H9 (cell line): Measurements from ENCODE around the gene EML1. TPM values are rescaled to one million over a fixed set of nuclear protein-coding genes. Genes with fewer than 3 reads are reported as not detected.

ENCODE experiments used
- DNase-seq: peaks from one replicate; pipeline ENCODE4 v3.0.0-alpha.2; 2017
- H2AFZ ChIP-seq: one replicate; pipeline ENCODE4 v1.6.1; 2013; ENCODE audit warnings: mild to moderate bottlenecking, low read length, control low read depth, moderate library complexity
- H2AK5ac ChIP-seq: 2 replicates; pipeline ENCODE4 v1.6.1; 2013; ENCODE audit warnings: low read length, control low read depth, mixed read lengths; ENCODE audit not compliant: insufficient read length
- H2BK120ac ChIP-seq: one replicate; pipeline ENCODE4 v1.6.1; 2013; ENCODE audit warnings: low read depth, mild to moderate bottlenecking, low read length, control low read depth, inconsistent platforms; ENCODE audit not compliant: poor library complexity, severe bottlenecking
- H2BK12ac ChIP-seq: 2 replicates; pipeline ENCODE4 v1.6.1; 2013; ENCODE audit warnings: low read length, control low read depth, mixed read lengths, low read depth; ENCODE audit not compliant: insufficient read length
- H2BK15ac ChIP-seq: 2 replicates; pipeline ENCODE4 v1.6.1; 2013; ENCODE audit warnings: low read depth, low read length, control low read depth
- H2BK20ac ChIP-seq: one replicate; pipeline ENCODE4 v1.6.1; 2013; ENCODE audit warnings: low read depth, mild to moderate bottlenecking, low read length, control low read depth, inconsistent platforms; ENCODE audit not compliant: poor library complexity, severe bottlenecking
- H2BK5ac ChIP-seq: 2 replicates; pipeline ENCODE4 v1.6.1; 2013; ENCODE audit warnings: low read length, control low read depth, mixed read lengths; ENCODE audit not compliant: insufficient read length
- H3K14ac ChIP-seq: 2 replicates; pipeline ENCODE4 v1.6.1; 2013; ENCODE audit warnings: low read length, control low read depth; ENCODE audit not compliant: insufficient read depth
- H3K18ac ChIP-seq: 2 replicates; pipeline ENCODE4 v1.6.1; 2013; ENCODE audit warnings: low read depth, mild to moderate bottlenecking, mixed read lengths, low read length, control low read depth; ENCODE audit not compliant: insufficient read length
- H3K23ac ChIP-seq: 2 replicates; pipeline ENCODE4 v1.6.1; 2013; ENCODE audit warnings: low read length, control low read depth, mixed read lengths, low read depth; ENCODE audit not compliant: insufficient read length
- H3K23me2 ChIP-seq: 2 replicates; pipeline ENCODE4 v1.6.1; 2013; ENCODE audit warnings: low read depth, mild to moderate bottlenecking, mixed read lengths, low read length, control low read depth; ENCODE audit not compliant: insufficient read length, poor library complexity, severe bottlenecking
- H3K27ac ChIP-seq: 2 replicates; pipeline ENCODE4 v1.5.1; 2013; ENCODE audit warnings: low read length, control low read depth, mixed read lengths, low read depth; ENCODE audit not compliant: insufficient read length
- H3K27me3 ChIP-seq: 2 replicates; pipeline ENCODE4 v1.6.1; 2013; ENCODE audit warnings: low read length, control low read depth, inconsistent platforms; ENCODE audit not compliant: insufficient read depth
- H3K4ac ChIP-seq: 2 replicates; pipeline ENCODE4 v1.6.1; 2013; ENCODE audit warnings: low read depth, mild to moderate bottlenecking, control low read depth, inconsistent platforms, low read length, moderate library complexity
- H3K4me1 ChIP-seq: 2 replicates; pipeline ENCODE4 v1.6.1; 2013; ENCODE audit warnings: low read length, control low read depth, inconsistent platforms; ENCODE audit not compliant: insufficient read depth
- H3K4me2 ChIP-seq: 2 replicates; pipeline ENCODE4 v1.6.1; 2013; ENCODE audit warnings: low read length, control low read depth, mixed read lengths; ENCODE audit not compliant: insufficient read length, insufficient read depth
- H3K56ac ChIP-seq: 2 replicates; pipeline ENCODE4 v1.6.1; 2013; ENCODE audit warnings: low read depth, mild to moderate bottlenecking, mixed read lengths, low read length, control low read depth; ENCODE audit not compliant: insufficient read length
- H3K79me1 ChIP-seq: 2 replicates; pipeline ENCODE4 v1.6.1; 2013; ENCODE audit warnings: low read depth, mild to moderate bottlenecking, moderate library complexity, low read length, control low read depth, inconsistent platforms; ENCODE audit not compliant: insufficient read depth, poor library complexity, severe bottlenecking
- H3K79me2 ChIP-seq: 2 replicates; pipeline ENCODE4 v1.6.1; 2013; ENCODE audit warnings: low read length, control low read depth, inconsistent platforms; ENCODE audit not compliant: insufficient read depth
- H3K9ac ChIP-seq: 2 replicates; pipeline ENCODE4 v1.6.1; 2013; ENCODE audit warnings: low read length, control low read depth, mixed read lengths; ENCODE audit not compliant: insufficient read length; ENCODE audit errors: extremely low read depth
- H3K9me3 ChIP-seq: one replicate; pipeline ENCODE4 v1.6.1; 2013; ENCODE audit warnings: low read depth, low read length, inconsistent platforms; ENCODE audit not compliant: control insufficient read depth
- H3T11ph ChIP-seq: one replicate; pipeline ENCODE4 v1.6.1; 2013; ENCODE audit warnings: mild to moderate bottlenecking, low read length, control low read depth, inconsistent platforms
- H4K20me1 ChIP-seq: one replicate; pipeline ENCODE4 v1.6.1; 2013; ENCODE audit not compliant: control insufficient read depth, insufficient read length, insufficient read depth
- H4K5ac ChIP-seq: 2 replicates; pipeline ENCODE4 v1.6.1; 2013; ENCODE audit warnings: low read depth, mild to moderate bottlenecking, mixed read lengths, low read length, control low read depth; ENCODE audit not compliant: insufficient read length
- H4K8ac ChIP-seq: replicated peaks from 2 replicates; pipeline ENCODE4 v1.6.1; 2013; ENCODE audit warnings: low read length, control low read depth, mixed read lengths, low read depth; ENCODE audit not compliant: insufficient read length
- H4K91ac ChIP-seq: 2 replicates; pipeline ENCODE4 v1.6.1; 2013; ENCODE audit warnings: low read depth, mild to moderate bottlenecking, moderate library complexity, mixed read lengths, low read length, control low read depth; ENCODE audit not compliant: insufficient read length
- H3K27ac Mint-ChIP-seq, 3 experiments: 2 replicates in 2 of 3; 3 replicates in 1 of 3; pipeline ENCODE4 v1.8.0; 2020 to 2021; ENCODE audit warnings: mixed read lengths in 3 of 3, mild to moderate bottlenecking in 1 of 3, moderate library complexity in 1 of 3
- H3K27me3 Mint-ChIP-seq: 2 replicates; pipeline ENCODE4 v1.8.0; 2021; ENCODE audit warnings: low read depth, mild to moderate bottlenecking, moderate library complexity, mixed read lengths
- H3K36me3 Mint-ChIP-seq, 3 experiments: 2 replicates in 2 of 3; 3 replicates in 1 of 3; pipeline ENCODE4 v1.8.0; 2020 to 2021; ENCODE audit warnings: low read depth in 3 of 3, mixed read lengths in 3 of 3; ENCODE audit not compliant: insufficient read depth in 1 of 3
- H3K4me1 Mint-ChIP-seq, 2 experiments: 2 replicates each; pipeline ENCODE4 v1.8.0; 2020; ENCODE audit warnings: mixed read lengths in 2 of 2
- H3K4me3 Mint-ChIP-seq, 2 experiments: 2 replicates in 1 of 2; 3 replicates in 1 of 2; pipeline ENCODE4 v1.8.0; 2020 to 2021; ENCODE audit warnings: mild to moderate bottlenecking in 2 of 2, mixed read lengths in 2 of 2, moderate library complexity in 1 of 2
- H3K9me3 Mint-ChIP-seq, 2 experiments: 2 replicates in 1 of 2; 3 replicates in 1 of 2; pipeline ENCODE4 v1.8.0; 2020; ENCODE audit warnings: mild to moderate bottlenecking in 2 of 2, mixed read lengths in 2 of 2, moderate library complexity in 1 of 2
- WGBS: extraction: QIAGEN DNeasy Blood & Tissue Kit; methylation state at CpG from one replicate; pipeline ENCODE4 v1.1.7; 2013; ENCODE audit warnings: missing lambda C conversion rate, low lambda C conversion rate, mixed read lengths; ENCODE audit not compliant: insufficient read length; ENCODE audit errors: extremely low coverage; 5-methylcytosine and 5-hydroxymethylcytosine counted together
- total RNA-seq: library from RNA; stranded (reverse); gene quantifications from 2 replicates; pipeline ENCODE4 v1.2.1, GENCODE V29; 2021
- TF ChIP-seq, protein P1 (sequence below): fragments of 200-600 bp; sonication (generic); conservative IDR thresholded peaks from 3 replicates; pipeline ENCODE4 v1.8.0; 2021; ENCODE audit warnings: antibody characterized with exemption, mild to moderate bottlenecking

Gene EML1
- total RNA-seq, 1 experiment from 2014 or later, result 16.7 TPM

- Histone ChIP-seq H4K5ac (no peak overlapping the region), H3K14ac (peak overlapping the region; percentile 34; the same call in 1 of the 2 replicates), H4K8ac (no peak overlapping the region), H3K56ac (no peak overlapping the region), H3K27ac (no peak overlapping the region), H3K9ac (no peak overlapping the region), H3K4me2 (peak overlapping the region; percentile 66), H3T11ph (no peak overlapping the region), H4K91ac (no peak overlapping the region), H3K4ac (no peak overlapping the region), H4K20me1 (no peaks in the 10 kb centered on the region), H3K23ac (no peak overlapping the region), H3K79me2 (no peaks in the 10 kb centered on the region), H3K23me2 (no peaks in the 10 kb centered on the region), H2BK15ac (no peak overlapping the region), H3K4me1 (no peaks in the 10 kb centered on the region), H2AFZ (no peak overlapping the region), H2BK12ac (no peak overlapping the region), H2BK5ac (no peak overlapping the region), H3K18ac (no peak overlapping the region), H3K79me1 (no peaks in the 10 kb centered on the region), H3K27me3 (no peaks in the 10 kb centered on the region), H2AK5ac (no peak overlapping the region), H2BK120ac (no peak overlapping the region), H2BK20ac (no peak overlapping the region), H3K9me3 (no peaks in the 10 kb centered on the region)
- no peaks in the 10 kb centered on the region; a peak in 1 of 7 replicates for H3K36me3 Mint-ChIP-seq
- H3K4me3 Mint-ChIP-seq, result peak overlapping the region; percentile 62 to 77
- peaks cover 15% of the 10 kb centered on the region for H3K27me3 Mint-ChIP-seq
- peaks cover 18 to 20% of the 10 kb centered on the region in 2 experiments for H3K4me1 Mint-ChIP-seq
- TF ChIP-seq, protein P1, sequence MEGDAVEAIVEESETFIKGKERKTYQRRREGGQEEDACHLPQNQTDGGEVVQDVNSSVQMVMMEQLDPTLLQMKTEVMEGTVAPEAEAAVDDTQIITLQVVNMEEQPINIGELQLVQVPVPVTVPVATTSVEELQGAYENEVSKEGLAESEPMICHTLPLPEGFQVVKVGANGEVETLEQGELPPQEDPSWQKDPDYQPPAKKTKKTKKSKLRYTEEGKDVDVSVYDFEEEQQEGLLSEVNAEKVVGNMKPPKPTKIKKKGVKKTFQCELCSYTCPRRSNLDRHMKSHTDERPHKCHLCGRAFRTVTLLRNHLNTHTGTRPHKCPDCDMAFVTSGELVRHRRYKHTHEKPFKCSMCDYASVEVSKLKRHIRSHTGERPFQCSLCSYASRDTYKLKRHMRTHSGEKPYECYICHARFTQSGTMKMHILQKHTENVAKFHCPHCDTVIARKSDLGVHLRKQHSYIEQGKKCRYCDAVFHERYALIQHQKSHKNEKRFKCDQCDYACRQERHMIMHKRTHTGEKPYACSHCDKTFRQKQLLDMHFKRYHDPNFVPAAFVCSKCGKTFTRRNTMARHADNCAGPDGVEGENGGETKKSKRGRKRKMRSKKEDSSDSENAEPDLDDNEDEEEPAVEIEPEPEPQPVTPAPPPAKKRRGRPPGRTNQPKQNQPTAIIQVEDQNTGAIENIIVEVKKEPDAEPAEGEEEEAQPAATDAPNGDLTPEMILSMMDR, result peak; percentile 99
- no peak overlapping the region for H3K27ac Mint-ChIP-seq
- DNase-seq, result peak; percentile 66
- WGBS, result no CpG with 5 or more reads among the region's 33 CpGs
- no peaks in the 10 kb centered on the region for H3K9me3 Mint-ChIP-seq
Measured at GRCh38 chr14:99946652-99947489, 153.7 kb downstream of the EML1 start.
